WTC11 (cell line): ENCODE results near the gene ITPR1. TPM values are rescaled to one million over a fixed set of nuclear protein-coding genes. Genes with fewer than 3 reads are reported as not detected.

ENCODE experiments used
- ATAC-seq: fragments of 200-7000 bp; cut with Tn5 transposase; 2 replicates; pipeline ENCODE4 v1.10.0; 2021; ENCODE audit warnings: mild to moderate bottlenecking, moderate library complexity
- CTCF ChIA-PET: fragments of 300-600 bp; sonication (Branson Sonifier 250); formaldehyde crosslinking; loops from one replicate; lab custom pipeline; 2021; ENCODE audit warnings: antibody characterized with exemption; lab: Charles Lee
- POLR2A ChIA-PET: fragments of 350-600 bp; sonication (Branson Sonifier 250); formaldehyde crosslinking; loops from one replicate; lab custom pipeline; 2021; ENCODE audit warnings: antibody characterized with exemption; lab: Charles Lee
- DNase-seq: peaks from one replicate; pipeline ENCODE4 v3.0.0; 2021; ENCODE audit warnings: low spot score
- H3K27ac Mint-ChIP-seq: 2 replicates; pipeline ENCODE4 v1.8.0; 2021; ENCODE audit warnings: mixed read lengths
- H3K27me3 Mint-ChIP-seq: 2 replicates; pipeline ENCODE4 v1.8.0; 2021; ENCODE audit warnings: low read depth, mild to moderate bottlenecking, moderate library complexity, mixed read lengths
- H3K36me3 Mint-ChIP-seq: 2 replicates; pipeline ENCODE4 v1.8.0; 2021; ENCODE audit warnings: mixed read lengths
- H3K4me1 Mint-ChIP-seq: 2 replicates; pipeline ENCODE4 v1.8.0; 2022; ENCODE audit warnings: mixed read lengths
- H3K4me3 Mint-ChIP-seq: 2 replicates; pipeline ENCODE4 v1.8.0; 2021; ENCODE audit warnings: mild to moderate bottlenecking, moderate library complexity, mixed read lengths
- H3K9me3 Mint-ChIP-seq: 2 replicates; pipeline ENCODE4 v1.8.0; 2021; ENCODE audit warnings: mixed read lengths
- CBFB ChIP-seq: sonication (generic); formaldehyde crosslinking; IDR thresholded peaks from 2 replicates; pipeline ENCODE4 v1.8.1; 2022; ENCODE audit warnings: mild to moderate bottlenecking, low read depth, missing genetic modification reagents
- CREM ChIP-seq: sonication (generic); formaldehyde crosslinking; IDR thresholded peaks from 2 replicates; pipeline ENCODE4 v1.8.1; 2022; ENCODE audit warnings: mild to moderate bottlenecking, missing genetic modification reagents, moderate library complexity
- FOXJ3 ChIP-seq: sonication (generic); formaldehyde crosslinking; IDR thresholded peaks from 2 replicates; pipeline ENCODE4 v1.9.0; 2021; ENCODE audit warnings: missing genetic modification reagents, mild to moderate bottlenecking, borderline replicate concordance
- FOXK1 ChIP-seq: sonication (generic); formaldehyde crosslinking; IDR thresholded peaks from 2 replicates; pipeline ENCODE4 v1.8.0; 2022; ENCODE audit warnings: mild to moderate bottlenecking, moderate library complexity, missing genetic modification reagents
- IRF2 ChIP-seq: sonication (generic); formaldehyde crosslinking; IDR thresholded peaks from 2 replicates; pipeline ENCODE4 v1.8.0; 2022; ENCODE audit warnings: low read depth, missing genetic modification reagents, borderline replicate concordance
- JUN ChIP-seq: sonication (generic); formaldehyde crosslinking; IDR thresholded peaks from 2 replicates; pipeline ENCODE4 v1.8.0; 2023; ENCODE audit warnings: mild to moderate bottlenecking, missing genetic modification reagents
- RORB ChIP-seq: fragments of 250-450 bp; sonication (Bioruptor Pico); IDR thresholded peaks from 2 replicates; pipeline ENCODE4 v1.9.0; 2021; ENCODE audit warnings: mild to moderate bottlenecking
- SMAD3 ChIP-seq: sonication (generic); formaldehyde crosslinking; IDR thresholded peaks from 2 replicates; pipeline ENCODE4 v1.8.0; 2022; ENCODE audit warnings: missing genetic modification reagents, mild to moderate bottlenecking, borderline replicate concordance
- SOX15 ChIP-seq: fragments of 250-450 bp; sonication (Bioruptor Pico); IDR thresholded peaks from 2 replicates; pipeline ENCODE4 v1.9.0; 2021; ENCODE audit warnings: mild to moderate bottlenecking
- USF1 ChIP-seq: sonication (generic); formaldehyde crosslinking; IDR thresholded peaks from 2 replicates; pipeline ENCODE4 v1.8.0; 2022; ENCODE audit warnings: mild to moderate bottlenecking, missing genetic modification reagents
- ZBTB21 ChIP-seq: sonication (generic); formaldehyde crosslinking; IDR thresholded peaks from 2 replicates; pipeline ENCODE4 v1.8.1; 2023; ENCODE audit warnings: mild to moderate bottlenecking, missing genetic modification reagents, borderline replicate concordance
- ZNF219 ChIP-seq: sonication (generic); formaldehyde crosslinking; IDR thresholded peaks from 2 replicates; pipeline ENCODE4 v1.8.0; 2023; ENCODE audit warnings: missing genetic modification reagents, mild to moderate bottlenecking, borderline replicate concordance
- ZNF263 ChIP-seq: sonication (generic); formaldehyde crosslinking; IDR thresholded peaks from 2 replicates; pipeline ENCODE4 v1.8.1; 2022; ENCODE audit warnings: low read depth, mild to moderate bottlenecking, moderate library complexity, missing genetic modification reagents
- total RNA-seq: library from RNA; stranded (reverse); gene quantifications from 3 replicates; pipeline ENCODE4 v1.2.3, GENCODE V29; 2021
- TF ChIP-seq, protein P1 (sequence below): fragments of 250-450 bp; sonication (Bioruptor Pico); IDR thresholded peaks from 2 replicates; pipeline ENCODE4 v1.9.0; 2021; ENCODE audit warnings: mild to moderate bottlenecking, borderline replicate concordance
- TF ChIP-seq, protein P2 (sequence below): sonication (generic); formaldehyde crosslinking; IDR thresholded peaks from 2 replicates; pipeline ENCODE4 v1.8.0; 2022; ENCODE audit warnings: mild to moderate bottlenecking, missing genetic modification reagents
- TF ChIP-seq, protein P3 (sequence below): sonication (generic); formaldehyde crosslinking; IDR thresholded peaks from 2 replicates; pipeline ENCODE4 v1.8.0; 2022; ENCODE audit warnings: missing genetic modification reagents

Gene ITPR1
- total RNA-seq, 1 experiment from 2014 or later = 11.8 TPM

GRCh38 chr3:4634894-4635293, 141.7 kb downstream of the ITPR1 start (continued):
- TF ChIP-seq, protein P1, sequence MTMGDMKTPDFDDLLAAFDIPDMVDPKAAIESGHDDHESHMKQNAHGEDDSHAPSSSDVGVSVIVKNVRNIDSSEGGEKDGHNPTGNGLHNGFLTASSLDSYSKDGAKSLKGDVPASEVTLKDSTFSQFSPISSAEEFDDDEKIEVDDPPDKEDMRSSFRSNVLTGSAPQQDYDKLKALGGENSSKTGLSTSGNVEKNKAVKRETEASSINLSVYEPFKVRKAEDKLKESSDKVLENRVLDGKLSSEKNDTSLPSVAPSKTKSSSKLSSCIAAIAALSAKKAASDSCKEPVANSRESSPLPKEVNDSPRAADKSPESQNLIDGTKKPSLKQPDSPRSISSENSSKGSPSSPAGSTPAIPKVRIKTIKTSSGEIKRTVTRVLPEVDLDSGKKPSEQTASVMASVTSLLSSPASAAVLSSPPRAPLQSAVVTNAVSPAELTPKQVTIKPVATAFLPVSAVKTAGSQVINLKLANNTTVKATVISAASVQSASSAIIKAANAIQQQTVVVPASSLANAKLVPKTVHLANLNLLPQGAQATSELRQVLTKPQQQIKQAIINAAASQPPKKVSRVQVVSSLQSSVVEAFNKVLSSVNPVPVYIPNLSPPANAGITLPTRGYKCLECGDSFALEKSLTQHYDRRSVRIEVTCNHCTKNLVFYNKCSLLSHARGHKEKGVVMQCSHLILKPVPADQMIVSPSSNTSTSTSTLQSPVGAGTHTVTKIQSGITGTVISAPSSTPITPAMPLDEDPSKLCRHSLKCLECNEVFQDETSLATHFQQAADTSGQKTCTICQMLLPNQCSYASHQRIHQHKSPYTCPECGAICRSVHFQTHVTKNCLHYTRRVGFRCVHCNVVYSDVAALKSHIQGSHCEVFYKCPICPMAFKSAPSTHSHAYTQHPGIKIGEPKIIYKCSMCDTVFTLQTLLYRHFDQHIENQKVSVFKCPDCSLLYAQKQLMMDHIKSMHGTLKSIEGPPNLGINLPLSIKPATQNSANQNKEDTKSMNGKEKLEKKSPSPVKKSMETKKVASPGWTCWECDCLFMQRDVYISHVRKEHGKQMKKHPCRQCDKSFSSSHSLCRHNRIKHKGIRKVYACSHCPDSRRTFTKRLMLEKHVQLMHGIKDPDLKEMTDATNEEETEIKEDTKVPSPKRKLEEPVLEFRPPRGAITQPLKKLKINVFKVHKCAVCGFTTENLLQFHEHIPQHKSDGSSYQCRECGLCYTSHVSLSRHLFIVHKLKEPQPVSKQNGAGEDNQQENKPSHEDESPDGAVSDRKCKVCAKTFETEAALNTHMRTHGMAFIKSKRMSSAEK (CRISPR knock-in tag) = no peak
- no peak for TF ChIP-seq FOXJ3 (CRISPR knock-in tag)
- TF ChIP-seq RORB (CRISPR knock-in tag) = no peak
- no peak for TF ChIP-seq ZNF263 (CRISPR knock-in tag)
- TF ChIP-seq USF1 = no peak
- TF ChIP-seq SMAD3 (CRISPR knock-in tag) = no peak

DNA sequence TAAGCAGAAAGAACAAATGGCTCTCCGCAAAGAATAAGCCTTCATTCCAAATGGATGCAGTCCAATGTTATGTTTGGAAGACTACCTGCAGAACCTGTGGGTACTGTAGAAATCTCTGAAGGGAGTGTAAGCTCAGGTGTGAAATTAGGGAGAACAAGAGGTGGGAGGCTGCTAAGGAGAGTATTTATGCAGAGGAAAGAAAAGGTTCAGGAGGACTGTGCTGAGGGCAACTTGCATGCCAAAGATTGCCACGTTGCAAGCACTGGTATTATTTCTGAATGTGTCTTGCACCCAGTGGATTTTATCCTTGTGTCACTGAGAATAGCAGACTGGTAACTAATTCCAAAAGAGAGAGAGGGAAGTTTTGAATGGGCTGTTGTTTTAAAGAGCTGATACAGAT, 144.1 kb downstream of the ITPR1 start:
- Mint-ChIP-seq H3K36me3 (no peaks in the 10 kb centered on the region), H3K4me1 (peaks cover 3% of the 10 kb centered on the region), H3K9me3 (no peaks in the 10 kb centered on the region), H3K27ac (no peak overlapping the region), H3K27me3 (no peaks in the 10 kb centered on the region), H3K4me3 (no peak overlapping the region)
- TF ChIP-seq, protein P2, sequence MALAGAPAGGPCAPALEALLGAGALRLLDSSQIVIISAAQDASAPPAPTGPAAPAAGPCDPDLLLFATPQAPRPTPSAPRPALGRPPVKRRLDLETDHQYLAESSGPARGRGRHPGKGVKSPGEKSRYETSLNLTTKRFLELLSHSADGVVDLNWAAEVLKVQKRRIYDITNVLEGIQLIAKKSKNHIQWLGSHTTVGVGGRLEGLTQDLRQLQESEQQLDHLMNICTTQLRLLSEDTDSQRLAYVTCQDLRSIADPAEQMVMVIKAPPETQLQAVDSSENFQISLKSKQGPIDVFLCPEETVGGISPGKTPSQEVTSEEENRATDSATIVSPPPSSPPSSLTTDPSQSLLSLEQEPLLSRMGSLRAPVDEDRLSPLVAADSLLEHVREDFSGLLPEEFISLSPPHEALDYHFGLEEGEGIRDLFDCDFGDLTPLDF (CRISPR knock-in tag) = no peak
- TF ChIP-seq JUN (CRISPR knock-in tag) (no peak), ZBTB21 (CRISPR knock-in tag) (no peak), FOXK1 (CRISPR knock-in tag) (no peak), SOX15 (CRISPR knock-in tag) (no peak), IRF2 (CRISPR knock-in tag) (no peak), ZNF219 (CRISPR knock-in tag) (no peak), RORB (CRISPR knock-in tag) (no peak), CREM (CRISPR knock-in tag) (no peak), CBFB (CRISPR knock-in tag) (no peak)
- TF ChIP-seq, protein P3, sequence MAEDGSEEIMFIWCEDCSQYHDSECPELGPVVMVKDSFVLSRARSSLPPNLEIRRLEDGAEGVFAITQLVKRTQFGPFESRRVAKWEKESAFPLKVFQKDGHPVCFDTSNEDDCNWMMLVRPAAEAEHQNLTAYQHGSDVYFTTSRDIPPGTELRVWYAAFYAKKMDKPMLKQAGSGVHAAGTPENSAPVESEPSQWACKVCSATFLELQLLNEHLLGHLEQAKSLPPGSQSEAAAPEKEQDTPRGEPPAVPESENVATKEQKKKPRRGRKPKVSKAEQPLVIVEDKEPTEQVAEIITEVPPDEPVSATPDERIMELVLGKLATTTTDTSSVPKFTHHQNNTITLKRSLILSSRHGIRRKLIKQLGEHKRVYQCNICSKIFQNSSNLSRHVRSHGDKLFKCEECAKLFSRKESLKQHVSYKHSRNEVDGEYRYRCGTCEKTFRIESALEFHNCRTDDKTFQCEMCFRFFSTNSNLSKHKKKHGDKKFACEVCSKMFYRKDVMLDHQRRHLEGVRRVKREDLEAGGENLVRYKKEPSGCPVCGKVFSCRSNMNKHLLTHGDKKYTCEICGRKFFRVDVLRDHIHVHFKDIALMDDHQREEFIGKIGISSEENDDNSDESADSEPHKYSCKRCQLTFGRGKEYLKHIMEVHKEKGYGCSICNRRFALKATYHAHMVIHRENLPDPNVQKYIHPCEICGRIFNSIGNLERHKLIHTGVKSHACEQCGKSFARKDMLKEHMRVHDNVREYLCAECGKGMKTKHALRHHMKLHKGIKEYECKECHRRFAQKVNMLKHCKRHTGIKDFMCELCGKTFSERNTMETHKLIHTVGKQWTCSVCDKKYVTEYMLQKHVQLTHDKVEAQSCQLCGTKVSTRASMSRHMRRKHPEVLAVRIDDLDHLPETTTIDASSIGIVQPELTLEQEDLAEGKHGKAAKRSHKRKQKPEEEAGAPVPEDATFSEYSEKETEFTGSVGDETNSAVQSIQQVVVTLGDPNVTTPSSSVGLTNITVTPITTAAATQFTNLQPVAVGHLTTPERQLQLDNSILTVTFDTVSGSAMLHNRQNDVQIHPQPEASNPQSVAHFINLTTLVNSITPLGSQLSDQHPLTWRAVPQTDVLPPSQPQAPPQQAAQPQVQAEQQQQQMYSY (CRISPR knock-in tag) = no peak
- POLR2A ChIA-PET = no interaction called here
- DNase-seq = no peak
- CTCF ChIA-PET = no interaction called here
- ATAC-seq = no peak
